GM19438 (cell line): ENCODE data around the gene RIT1.
A peak's percentile ranks its signal among the peaks of the same experiment; 100 is the strongest.

Source experiments
- ATAC-seq: cut with Tn5 transposase; IDR thresholded peaks from one replicate; pipeline ENCODE4 v1.9.1; 2021; ENCODE audit warnings: low read depth; ENCODE audit not compliant: unreplicated experiment

The RIT1 gene

DNA sequence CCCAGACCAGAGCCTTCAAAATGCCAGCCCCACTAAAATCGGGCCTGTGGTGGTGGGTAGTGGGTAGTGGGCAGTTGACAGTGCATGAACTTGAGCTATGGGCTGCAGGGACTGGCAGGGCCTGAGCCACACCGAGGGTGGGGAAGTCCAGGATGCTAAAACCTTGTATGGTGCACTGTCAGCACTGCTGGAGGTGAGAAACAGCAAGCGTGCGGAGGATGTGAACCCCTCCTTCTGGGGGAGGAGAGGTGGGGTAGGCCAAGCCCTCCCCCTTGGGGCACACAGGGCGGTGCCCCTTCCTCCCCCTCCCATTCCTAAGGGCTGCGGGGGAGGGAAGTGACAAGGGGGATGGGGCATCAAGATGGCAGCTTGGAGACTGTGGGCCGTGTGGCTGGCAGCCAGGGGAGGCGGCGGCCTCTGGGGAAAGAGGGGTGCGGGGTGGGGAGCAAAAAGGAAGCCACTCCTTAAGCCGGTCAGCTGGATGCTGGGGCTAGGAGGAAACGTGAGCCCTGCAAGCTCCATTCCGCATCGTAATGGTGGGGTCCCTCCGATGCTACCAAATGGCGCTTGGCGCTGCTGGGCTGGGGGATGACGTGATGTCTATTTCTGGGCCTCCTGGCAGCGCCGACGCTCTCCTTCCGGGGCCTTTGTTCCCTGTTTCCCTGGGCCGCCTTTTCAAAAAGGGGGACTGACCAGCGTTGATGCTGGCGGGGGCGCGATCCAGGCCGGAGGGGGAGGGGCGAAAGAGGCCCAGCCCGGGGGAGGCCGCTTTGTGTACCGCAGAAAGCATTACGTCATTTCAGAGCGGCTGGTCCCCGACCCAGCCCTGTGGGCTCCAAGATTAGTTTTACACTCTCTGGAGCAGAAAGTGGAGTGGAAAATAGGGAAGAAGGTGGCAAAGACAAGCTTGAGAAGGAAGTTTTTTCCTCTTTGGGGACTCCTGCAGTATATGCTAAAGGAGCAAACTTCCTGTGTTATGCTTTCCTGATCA, 51.0 kb downstream of the RIT1 start:
- no peak for ATAC-seq

DNA sequence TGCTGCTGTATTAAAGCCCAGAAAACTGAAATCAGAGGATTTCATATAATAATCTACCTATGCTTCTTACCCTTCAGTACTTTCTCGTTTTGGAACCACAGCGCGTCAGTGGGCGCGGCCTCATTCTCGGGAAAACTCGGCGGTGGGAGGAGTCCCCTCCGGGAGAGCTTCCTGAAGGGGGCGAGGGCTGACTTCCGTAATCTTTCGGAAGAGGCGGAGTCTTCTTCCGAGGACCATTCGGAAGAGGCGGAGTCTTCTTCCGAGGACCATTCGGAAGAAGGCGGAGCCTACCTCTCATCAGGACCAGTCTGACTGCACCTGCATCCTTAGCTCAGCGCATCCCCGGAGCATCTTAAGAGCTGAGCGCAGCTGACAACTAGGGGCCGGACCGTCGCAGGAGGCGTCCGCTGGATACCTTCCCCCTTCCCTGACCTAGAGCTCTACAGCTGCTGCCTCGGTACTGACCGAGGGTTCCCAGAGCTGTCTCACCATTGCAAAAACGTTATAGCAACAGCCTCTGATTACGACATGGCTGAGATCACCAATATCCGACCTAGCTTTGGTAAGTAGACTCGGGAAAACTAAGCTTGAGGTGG, 51.8 kb downstream of the RIT1 start, which contains the start of gene SYT11:
TSS of gene SYT11 (plus strand) at position 334 of the 596 bp plus-strand sequence. CDS start at position 529, 195 bp downstream.
- ATAC-seq, result peak; percentile 54

DNA sequence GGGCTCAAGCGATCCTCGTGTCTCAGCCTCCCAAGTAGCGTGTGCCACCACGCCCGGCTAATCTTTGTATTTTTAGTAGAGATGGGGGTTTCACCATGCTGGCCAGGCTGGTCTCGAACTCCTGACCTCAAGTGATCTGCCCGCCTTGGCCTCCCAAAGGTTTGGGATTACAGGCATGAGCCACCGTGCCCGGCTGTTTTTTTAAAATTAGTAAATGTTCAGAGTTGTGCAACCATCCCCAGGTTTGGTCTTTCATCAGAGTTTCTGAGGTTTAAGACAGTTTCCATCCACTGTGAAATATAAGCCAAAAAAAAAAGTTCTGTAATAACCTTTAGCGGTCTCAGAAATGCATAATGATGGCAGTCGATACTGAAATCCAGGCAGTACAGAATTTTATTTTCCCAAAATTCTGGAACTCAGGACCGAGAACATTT, 52.3 kb downstream of the RIT1 start:
- no peak for ATAC-seq

DNA sequence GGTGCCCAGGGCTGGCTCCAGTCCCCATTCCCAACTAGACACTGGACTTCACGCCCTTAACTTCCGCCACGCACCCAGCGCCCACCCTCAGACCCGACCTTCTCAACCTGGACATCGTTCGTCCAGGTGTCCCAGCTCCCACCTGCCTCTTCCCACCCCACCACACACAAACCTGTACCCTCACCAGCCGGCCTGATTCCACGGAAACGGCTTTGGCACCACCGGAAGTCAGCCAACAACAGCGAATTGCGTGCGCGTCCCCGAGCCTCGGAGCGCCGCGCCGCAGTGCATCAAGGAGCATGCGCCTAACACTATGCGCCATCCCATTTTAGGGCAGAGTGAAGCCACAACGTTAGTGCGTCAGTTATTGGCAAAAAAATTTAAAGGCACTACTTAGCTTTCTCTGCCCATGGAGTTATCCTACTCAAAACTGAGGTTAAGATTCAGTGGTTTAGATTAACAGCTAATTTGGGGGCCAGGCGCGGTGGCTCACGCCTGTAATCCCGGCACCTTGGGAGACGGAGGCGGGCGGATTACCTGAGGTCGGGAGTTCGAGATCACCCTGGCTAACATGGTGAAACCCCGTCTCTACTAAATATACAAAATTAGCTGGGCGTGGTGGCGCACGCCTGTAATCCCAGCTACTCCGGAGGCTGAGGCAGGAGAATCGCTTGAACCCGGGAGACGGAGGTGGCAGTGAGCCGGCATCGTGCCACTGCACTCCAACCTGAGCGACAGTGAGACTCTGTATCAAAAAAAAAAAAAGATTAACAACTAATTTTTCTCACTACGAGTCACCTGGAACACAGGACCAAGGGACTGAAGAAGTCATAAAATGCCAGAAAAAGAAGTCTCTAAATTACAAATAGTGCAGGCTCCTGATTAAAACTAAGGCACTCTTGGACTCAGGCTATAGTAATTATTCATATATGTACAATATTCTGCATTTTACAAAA, 53.9 kb downstream of the RIT1 start, which contains the start of gene GON4L:
TSS of gene GON4L (minus strand) at position 240 of the 956 bp plus-strand sequence. CDS start 3,434 bp downstream, outside the sequence.
- peak; percentile 37 for ATAC-seq

DNA sequence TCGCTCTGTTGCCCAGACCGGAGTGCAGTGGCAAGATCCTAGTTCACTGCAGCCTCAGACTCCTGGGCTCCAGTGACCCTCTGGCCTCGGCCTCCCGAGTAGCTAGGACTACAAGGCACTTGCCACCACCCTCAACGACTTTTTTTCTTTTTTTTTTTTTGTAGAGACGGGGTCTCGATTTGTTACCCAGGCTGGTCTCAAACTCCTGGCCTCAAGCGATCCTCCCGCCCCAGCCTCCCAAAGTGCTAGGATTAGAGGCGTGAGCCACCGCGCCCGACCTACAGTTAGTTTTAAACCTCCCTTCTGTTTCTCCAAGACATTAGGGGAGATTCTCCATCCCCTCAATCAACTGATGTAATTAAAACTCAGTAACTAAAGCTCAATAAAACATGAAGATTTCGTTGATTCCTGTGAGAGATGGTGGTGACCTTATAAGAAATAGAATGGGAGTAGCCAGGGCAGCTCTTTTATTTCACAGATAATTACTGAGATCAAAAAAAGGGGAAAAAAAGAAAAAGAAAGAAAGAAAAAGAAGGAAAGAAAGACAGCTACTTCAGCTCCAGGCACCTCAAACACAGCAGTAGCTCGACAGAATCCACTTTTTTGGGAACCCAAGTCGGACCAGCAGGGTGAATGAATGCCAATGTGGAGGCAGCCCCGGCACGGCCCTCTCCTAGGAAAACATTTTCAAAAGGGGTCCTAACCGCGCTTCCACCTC, 54.7 kb downstream of the RIT1 start:
- no peak for ATAC-seq

DNA sequence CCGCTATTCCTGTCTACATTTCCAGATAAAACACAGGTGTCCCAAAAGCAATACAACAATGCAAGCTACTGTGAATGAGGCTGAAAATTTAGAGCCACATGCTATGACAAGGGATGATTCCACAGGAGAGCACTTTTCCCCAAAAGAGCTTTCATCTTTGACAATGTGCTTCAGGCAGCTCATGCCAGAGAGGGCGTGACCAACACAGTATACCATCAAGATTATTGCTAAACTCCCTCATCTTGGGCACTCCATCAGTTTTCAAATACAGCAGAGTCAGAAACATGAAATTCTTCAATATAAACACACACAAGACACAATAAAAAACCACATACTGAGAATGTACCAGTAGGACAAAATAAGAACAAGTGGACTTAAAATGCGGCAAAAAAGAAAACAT, 60.8 kb downstream of the RIT1 start:
- ATAC-seq, result no peak

DNA sequence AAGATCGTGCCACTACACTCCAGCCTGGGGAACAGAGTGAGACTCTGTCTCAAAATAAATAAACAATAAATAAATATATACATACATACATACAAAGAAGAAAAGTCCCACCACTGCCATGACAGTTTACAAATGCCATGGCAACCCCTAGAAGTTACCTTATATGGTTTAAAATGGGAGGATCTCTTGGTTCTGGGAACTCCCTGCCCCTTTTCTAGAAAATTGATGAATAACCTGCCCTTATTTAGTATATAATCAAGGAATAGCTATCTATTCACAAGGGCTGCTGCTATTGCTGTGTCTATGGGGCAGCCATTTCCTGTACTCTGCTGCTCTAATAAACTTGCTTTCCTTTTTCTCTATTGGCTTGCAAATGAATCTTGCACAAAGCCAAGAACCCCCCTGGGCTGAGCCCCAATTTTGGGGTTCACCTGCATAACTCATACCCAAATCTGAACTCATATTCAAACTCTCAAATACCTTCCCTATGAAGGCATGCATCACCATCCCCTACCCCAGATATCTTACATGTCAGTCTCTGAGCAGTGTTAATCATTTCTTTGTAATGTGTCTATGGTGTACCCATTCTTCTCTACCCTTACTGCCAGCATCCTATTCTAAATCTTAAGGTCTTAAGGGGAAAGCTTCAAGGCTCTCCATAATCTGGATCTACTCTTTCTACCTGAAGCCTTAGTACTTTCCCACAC, 63.2 kb downstream of the RIT1 start:
- ATAC-seq, result no peak
